Astrocyte (in vitro differentiated cells and primary cell): Measurements from ENCODE around the gene DGKQ. TPM values are rescaled to one million over a fixed set of nuclear protein-coding genes. Genes with fewer than 3 reads are reported as not detected.

ENCODE experiments used
- DNase-seq: peaks from one replicate; pipeline ENCODE4 v3.0.0-alpha.2; 2010; ENCODE audit warnings: low read depth
- FAIRE-seq: peaks from 2 replicates; lab custom pipeline; 2011; peaks lifted over from hg19 to GRCh38; lab: Jason Lieb, UNC
- H2AFZ ChIP-seq: 2 replicates; pipeline ENCODE4 v1.6.0; 2012; ENCODE audit warnings: low read depth, low read length, inconsistent platforms
- H3K27ac ChIP-seq: 2 replicates; pipeline ENCODE4 v1.5.1; 2011; ENCODE audit warnings: low read depth, low read length, inconsistent platforms
- H3K27me3 ChIP-seq: 2 replicates; pipeline ENCODE4 v1.6.0; 2011; ENCODE audit warnings: low read length, inconsistent platforms; ENCODE audit not compliant: insufficient read depth
- H3K36me3 ChIP-seq: 2 replicates; pipeline ENCODE4 v1.5.1; 2011; ENCODE audit warnings: low read length, inconsistent platforms; ENCODE audit not compliant: insufficient read depth
- H3K4me1 ChIP-seq: 2 replicates; pipeline ENCODE4 v1.5.1; 2011; ENCODE audit warnings: low read length, inconsistent platforms; ENCODE audit not compliant: insufficient read depth
- H3K4me2 ChIP-seq: 2 replicates; pipeline ENCODE4 v1.6.0; 2012; ENCODE audit warnings: low read length, inconsistent platforms
- H3K4me3 ChIP-seq: 2 replicates; pipeline ENCODE4 v1.5.1; 2011; ENCODE audit warnings: low read depth, mild to moderate bottlenecking, low read length, inconsistent platforms; ENCODE audit not compliant: insufficient read depth
- H3K79me2 ChIP-seq: 2 replicates; pipeline ENCODE4 v1.6.0; 2012; ENCODE audit warnings: mild to moderate bottlenecking, low read length, inconsistent platforms; ENCODE audit not compliant: insufficient read depth
- H3K9ac ChIP-seq: 2 replicates; pipeline ENCODE4 v1.6.0; 2012; ENCODE audit warnings: mild to moderate bottlenecking, low read length, inconsistent platforms
- H3K9me3 ChIP-seq: 2 replicates; pipeline ENCODE4 v1.5.1; 2012; ENCODE audit warnings: low read depth, mild to moderate bottlenecking, low read length, inconsistent platforms; ENCODE audit not compliant: insufficient read depth
- H4K20me1 ChIP-seq: 2 replicates; pipeline ENCODE4 v1.6.0; 2012; ENCODE audit warnings: low read length, inconsistent platforms; ENCODE audit not compliant: insufficient read depth
- H3K27ac Mint-ChIP-seq: one replicate; pipeline ENCODE4 v1.8.0; 2021; ENCODE audit warnings: mild to moderate bottlenecking, mixed read lengths; ENCODE audit not compliant: unreplicated experiment
- H3K27me3 Mint-ChIP-seq: one replicate; pipeline ENCODE4 v1.8.0; 2021; ENCODE audit warnings: low read depth, mixed read lengths; ENCODE audit not compliant: unreplicated experiment
- H3K36me3 Mint-ChIP-seq: one replicate; pipeline ENCODE4 v1.8.0; 2021; ENCODE audit warnings: low read depth, mixed read lengths; ENCODE audit not compliant: unreplicated experiment
- H3K4me1 Mint-ChIP-seq: one replicate; pipeline ENCODE4 v1.8.0; 2021; ENCODE audit warnings: low read depth, mixed read lengths; ENCODE audit not compliant: unreplicated experiment
- H3K4me3 Mint-ChIP-seq: one replicate; pipeline ENCODE4 v1.8.0; 2021; ENCODE audit warnings: mild to moderate bottlenecking, moderate library complexity, mixed read lengths; ENCODE audit not compliant: unreplicated experiment
- H3K9me3 Mint-ChIP-seq: one replicate; pipeline ENCODE4 v1.8.0; 2021; ENCODE audit warnings: mild to moderate bottlenecking, mixed read lengths; ENCODE audit not compliant: unreplicated experiment
- CTCF ChIP-seq: IDR thresholded peaks from 2 replicates; pipeline ENCODE4 v1.5.1; 2011; ENCODE audit warnings: low read depth, mild to moderate bottlenecking, inconsistent platforms, low read length, moderate library complexity; ENCODE audit not compliant: insufficient read depth
- EZH2 ChIP-seq: IDR thresholded peaks from 2 replicates; pipeline ENCODE4 v1.6.1; 2012; ENCODE audit warnings: mild to moderate bottlenecking, low read length, inconsistent platforms; ENCODE audit not compliant: insufficient read depth
- total RNA-seq: library from RNA; stranded (reverse); gene quantifications from 2 replicates; pipeline ENCODE4 v1.2.1, GENCODE V29; 2021

Gene DGKQ
- total RNA-seq, 1 donor from 2014 or later: 19.0 TPM

GRCh38 chr4:917992-918391 lies 55.4 kb downstream of the DGKQ start:
- H3K4me3 Mint-ChIP-seq: no peak overlapping the region
- Histone ChIP-seq H3K27me3 (no peaks in the 10 kb centered on the region), H3K27ac (no peak overlapping the region), H3K4me3 (no peak overlapping the region), H3K36me3 (no peaks in the 10 kb centered on the region), H3K9me3 (no peaks in the 10 kb centered on the region), H3K9ac (no peak overlapping the region), H4K20me1 (peaks cover 91% of the 10 kb centered on the region), H3K79me2 (peaks cover 96% of the 10 kb centered on the region), H3K4me1 (no peaks in the 10 kb centered on the region), H2AFZ (no peak overlapping the region), H3K4me2 (no peak overlapping the region)
- DNase-seq (no peak), FAIRE-seq (peak; percentile 13)
- H3K9me3 Mint-ChIP-seq: peaks cover 4% of the 10 kb centered on the region
- peaks cover 17% of the 10 kb centered on the region for H3K4me1 Mint-ChIP-seq
- H3K27ac Mint-ChIP-seq: no peak overlapping the region
- no peak for TF ChIP-seq EZH2
- no peak for TF ChIP-seq CTCF
- no peaks in the 10 kb centered on the region for H3K27me3 Mint-ChIP-seq
- H3K36me3 Mint-ChIP-seq: peaks cover 10% of the 10 kb centered on the region

GRCh38 chr4:917466-917865 lies 55.9 kb downstream of the DGKQ start:
- Mint-ChIP-seq H3K27ac (no peak overlapping the region), H3K27me3 (no peaks in the 10 kb centered on the region), H3K4me3 (no peak overlapping the region), H3K9me3 (peaks cover 4% of the 10 kb centered on the region), H3K4me1 (peaks cover 13% of the 10 kb centered on the region), H3K36me3 (peaks cover 8% of the 10 kb centered on the region)
- Histone ChIP-seq H2AFZ (no peak overlapping the region), H3K9ac (no peak overlapping the region), H3K27me3 (no peaks in the 10 kb centered on the region), H3K9me3 (no peaks in the 10 kb centered on the region), H4K20me1 (peaks cover 91% of the 10 kb centered on the region), H3K4me3 (no peak overlapping the region), H3K27ac (no peak overlapping the region), H3K79me2 (peaks cover 96% of the 10 kb centered on the region), H3K4me1 (no peaks in the 10 kb centered on the region), H3K4me2 (no peak overlapping the region), H3K36me3 (no peaks in the 10 kb centered on the region)
- no peak for TF ChIP-seq EZH2
- no peak for TF ChIP-seq CTCF
- FAIRE-seq (no peak), DNase-seq (no peak)

- peaks cover 86% of the 10 kb centered on the region for H3K79me2 ChIP-seq
- Mint-ChIP-seq H3K9me3 (peaks cover 4% of the 10 kb centered on the region), H3K4me3 (no peak overlapping the region), H3K27ac (no peak overlapping the region), H3K36me3 (peaks cover 8% of the 10 kb centered on the region), H3K4me1 (peaks cover 11% of the 10 kb centered on the region), H3K27me3 (no peaks in the 10 kb centered on the region)
- peaks cover 89% of the 10 kb centered on the region for H4K20me1 ChIP-seq
- H3K4me2 ChIP-seq: peak overlapping the region; percentile 28
- TF ChIP-seq CTCF (no peak), EZH2 (no peak)
- no peak for FAIRE-seq
- no peaks in the 10 kb centered on the region for H3K27me3 ChIP-seq
- no peak overlapping the region for H3K27ac ChIP-seq
- DNase-seq: no peak
- H2AFZ ChIP-seq: no peak overlapping the region
- no peak overlapping the region for H3K4me3 ChIP-seq
- no peak overlapping the region for H3K9ac ChIP-seq
- no peaks in the 10 kb centered on the region for H3K4me1 ChIP-seq
- H3K9me3 ChIP-seq: no peaks in the 10 kb centered on the region
- peaks cover 3% of the 10 kb centered on the region for H3K36me3 ChIP-seq
Observed at GRCh38 chr4:915595-915994, 57.8 kb downstream of the DGKQ start.
